ENCODE data around the gene KLF7.

The KLF7 gene

DNA sequence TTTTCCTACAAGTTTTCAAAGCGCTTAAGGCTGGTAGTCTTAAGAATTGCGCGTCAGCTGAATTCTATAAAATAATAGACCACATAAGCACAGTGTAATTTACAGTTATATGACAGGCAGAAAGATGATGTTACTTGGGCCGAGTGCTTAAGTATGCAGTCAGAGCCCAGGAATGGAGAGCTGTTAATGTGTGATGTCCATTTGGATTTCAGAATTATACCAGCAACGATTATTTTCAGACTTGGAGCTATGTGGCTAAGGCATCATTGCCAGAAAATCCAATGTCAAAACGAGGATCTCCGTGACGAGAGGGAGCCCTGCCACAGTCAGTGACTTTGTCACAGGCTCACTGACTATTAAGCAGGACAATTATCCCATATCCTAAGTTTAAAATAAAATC lies 3.4 kb downstream of the KLF7 start:
- TF ChIP-seq, protein P1, sequence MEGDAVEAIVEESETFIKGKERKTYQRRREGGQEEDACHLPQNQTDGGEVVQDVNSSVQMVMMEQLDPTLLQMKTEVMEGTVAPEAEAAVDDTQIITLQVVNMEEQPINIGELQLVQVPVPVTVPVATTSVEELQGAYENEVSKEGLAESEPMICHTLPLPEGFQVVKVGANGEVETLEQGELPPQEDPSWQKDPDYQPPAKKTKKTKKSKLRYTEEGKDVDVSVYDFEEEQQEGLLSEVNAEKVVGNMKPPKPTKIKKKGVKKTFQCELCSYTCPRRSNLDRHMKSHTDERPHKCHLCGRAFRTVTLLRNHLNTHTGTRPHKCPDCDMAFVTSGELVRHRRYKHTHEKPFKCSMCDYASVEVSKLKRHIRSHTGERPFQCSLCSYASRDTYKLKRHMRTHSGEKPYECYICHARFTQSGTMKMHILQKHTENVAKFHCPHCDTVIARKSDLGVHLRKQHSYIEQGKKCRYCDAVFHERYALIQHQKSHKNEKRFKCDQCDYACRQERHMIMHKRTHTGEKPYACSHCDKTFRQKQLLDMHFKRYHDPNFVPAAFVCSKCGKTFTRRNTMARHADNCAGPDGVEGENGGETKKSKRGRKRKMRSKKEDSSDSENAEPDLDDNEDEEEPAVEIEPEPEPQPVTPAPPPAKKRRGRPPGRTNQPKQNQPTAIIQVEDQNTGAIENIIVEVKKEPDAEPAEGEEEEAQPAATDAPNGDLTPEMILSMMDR (IDR thresholded peaks at IDR 0.05; ENCODE audit: low read depth, low read length), result no peak
- no peak for DNase-seq (ENCODE audit: extremely low read depth, low read depth)

DNA sequence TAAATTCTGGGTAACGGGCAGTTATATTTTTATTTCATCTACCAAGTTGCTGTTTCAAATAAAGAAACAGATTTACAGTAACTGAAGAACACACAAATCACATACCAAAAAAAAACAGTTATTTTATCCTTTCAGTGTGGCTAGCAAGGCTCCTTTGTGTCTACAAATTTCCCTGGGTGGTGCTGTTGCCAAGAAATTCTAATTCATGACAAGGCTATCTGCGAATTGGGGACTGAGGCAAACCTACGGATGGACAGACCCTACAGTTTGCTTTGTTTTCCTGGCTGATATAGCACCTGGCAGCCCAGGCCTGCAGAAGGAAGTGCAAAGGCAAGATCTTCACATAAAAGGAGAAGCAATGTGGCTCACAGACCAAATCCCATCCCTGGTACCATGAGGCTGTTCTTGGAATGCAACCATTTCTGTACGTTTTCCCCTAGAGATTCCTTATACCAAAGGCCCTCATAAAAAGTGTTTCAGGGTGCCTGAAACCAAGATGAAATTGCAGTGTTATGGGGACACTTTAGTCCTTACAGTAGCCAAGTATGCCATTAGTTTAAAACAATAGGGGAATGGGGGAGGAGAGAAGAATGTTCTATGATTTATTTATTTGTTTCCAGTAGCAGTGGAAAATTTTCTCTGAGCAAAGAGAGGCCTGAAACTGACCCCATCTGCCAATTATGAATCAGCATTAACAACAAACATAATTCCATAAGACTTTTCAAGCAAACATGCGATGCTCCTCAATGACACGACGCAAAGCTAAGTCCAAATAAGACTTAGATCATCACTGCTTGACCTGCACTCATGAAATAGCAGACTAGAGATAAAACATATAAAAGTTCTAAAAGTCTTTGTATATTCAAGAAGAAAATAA lies 4.3 kb downstream of the KLF7 start:
- no peak for DNase-seq (ENCODE audit: extremely low read depth, low read depth)
- TF ChIP-seq, protein P1 (IDR thresholded peaks at IDR 0.05; ENCODE audit: low read depth, low read length), result no peak

DNA sequence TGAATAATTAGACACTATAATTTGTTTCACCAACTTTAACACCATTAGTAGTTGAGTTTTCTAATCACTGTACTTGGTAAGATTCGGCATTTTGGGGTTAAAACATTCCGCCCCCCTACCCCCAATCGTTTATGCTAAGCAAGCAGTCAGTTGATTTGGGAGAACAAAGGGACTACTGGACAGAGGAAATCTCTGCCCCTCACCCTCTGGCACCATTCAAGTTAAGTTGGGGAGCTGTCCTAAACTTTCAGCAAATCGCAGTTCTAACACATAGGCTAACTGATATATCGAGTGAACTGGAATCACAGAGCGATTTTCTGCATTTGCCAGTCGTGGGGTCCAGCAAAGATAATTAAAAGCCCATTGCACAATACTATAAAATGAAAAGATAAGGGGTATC lies 5.6 kb downstream of the KLF7 start:
- TF ChIP-seq, protein P1 (IDR thresholded peaks at IDR 0.05; ENCODE audit: low read depth, low read length), result no peak
- no peak for DNase-seq (ENCODE audit: extremely low read depth, low read depth)

DNA sequence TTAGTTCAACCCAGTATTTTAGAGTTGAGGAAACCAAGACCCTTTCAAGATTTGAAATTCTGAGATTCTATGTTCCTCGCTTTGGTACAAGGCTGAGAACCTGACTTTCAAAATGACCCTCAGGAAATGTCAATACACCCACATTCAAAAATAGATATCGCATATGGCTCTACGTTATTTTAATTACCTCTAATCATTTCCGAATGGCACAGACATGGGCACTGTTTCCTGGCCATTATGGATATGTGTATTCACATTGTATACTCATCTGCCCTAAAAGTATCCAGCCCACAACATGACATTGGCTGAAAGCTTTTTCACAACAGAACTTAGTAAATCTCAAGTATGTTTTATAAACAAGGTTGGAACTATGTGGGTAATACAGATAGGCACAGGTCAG lies 6.7 kb downstream of the KLF7 start:
- no peak for DNase-seq (ENCODE audit: extremely low read depth, low read depth)
- TF ChIP-seq, protein P1 (IDR thresholded peaks at IDR 0.05; ENCODE audit: low read depth, low read length), result no peak

DNA sequence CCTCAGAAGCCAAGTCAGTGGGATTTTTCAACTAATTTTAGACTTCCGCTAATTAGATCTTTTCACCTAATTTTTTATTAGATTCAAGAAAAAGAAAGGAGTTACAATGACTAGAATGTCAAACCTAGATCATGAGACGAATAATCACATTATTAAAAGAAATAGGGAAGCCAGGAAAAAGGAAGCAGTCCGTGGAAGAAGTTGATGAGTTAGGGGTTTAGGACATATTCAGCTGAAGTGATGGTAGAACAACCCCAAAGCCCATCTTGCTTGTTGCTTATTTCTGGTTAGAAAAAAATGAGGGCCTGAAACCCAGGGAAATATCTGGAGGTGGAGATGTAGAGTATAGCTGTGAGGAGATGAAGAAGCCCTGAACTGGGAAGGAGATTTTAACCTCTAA lies 8.0 kb downstream of the KLF7 start:
- no peak for DNase-seq (ENCODE audit: extremely low read depth, low read depth)
- TF ChIP-seq, protein P1 (IDR thresholded peaks at IDR 0.05; ENCODE audit: low read depth, low read length), result no peak

DNA sequence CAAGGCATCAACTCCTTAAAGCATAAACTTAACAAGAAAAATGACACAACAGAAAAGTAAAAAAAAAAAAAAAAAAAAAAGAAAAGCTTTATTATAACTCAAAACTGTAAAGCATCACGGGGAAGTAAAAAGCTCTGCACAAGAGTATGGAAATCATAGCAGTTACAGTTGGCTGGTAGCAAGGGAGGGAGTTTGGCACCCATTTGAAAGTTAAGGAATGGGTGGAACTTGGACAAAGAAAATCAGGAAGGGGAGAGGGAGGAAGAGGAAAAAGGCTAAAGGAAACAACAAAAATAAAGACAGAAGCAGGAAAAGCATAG lies 8.6 kb downstream of the KLF7 start:
- TF ChIP-seq, protein P1 (IDR thresholded peaks at IDR 0.05; ENCODE audit: low read depth, low read length), result no peak
- DNase-seq (ENCODE audit: extremely low read depth, low read depth), result no peak

DNA sequence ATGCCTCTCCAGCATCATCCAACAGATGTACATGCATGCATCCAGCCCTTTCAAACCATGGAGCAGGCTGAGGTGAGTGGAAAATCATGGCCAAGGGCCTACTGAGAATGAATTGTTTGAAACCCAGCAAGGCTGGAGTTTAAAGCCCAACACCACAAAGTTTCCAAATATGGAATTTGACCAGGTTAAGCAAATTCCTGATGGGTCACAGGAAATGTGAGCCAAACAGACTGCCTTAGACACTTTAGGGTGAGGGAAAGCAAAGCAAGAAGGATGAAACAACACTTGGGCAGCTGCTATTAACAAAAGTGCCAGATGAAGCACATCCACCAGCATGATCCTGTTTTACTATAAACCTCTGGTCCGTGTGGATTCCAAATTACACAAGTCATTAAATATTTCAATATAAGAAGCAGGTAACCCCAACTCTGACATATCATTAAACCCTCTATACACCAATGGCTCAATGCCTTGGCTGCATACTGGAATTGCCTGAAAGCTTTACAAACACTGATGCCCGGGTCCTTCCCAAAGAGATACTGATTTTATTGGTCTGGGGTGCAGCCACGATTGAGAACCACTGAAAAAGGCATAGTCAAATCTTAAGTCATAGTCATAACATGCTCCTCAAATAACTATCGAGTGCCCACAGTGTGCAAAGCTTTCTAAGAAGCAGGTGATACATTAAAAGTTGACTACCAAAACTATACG lies 9.1 kb downstream of the KLF7 start:
- TF ChIP-seq, protein P1 (IDR thresholded peaks at IDR 0.05; ENCODE audit: low read depth, low read length), result no peak
- no peak for DNase-seq (ENCODE audit: extremely low read depth, low read depth)

Data from AG09319 (cell line).